H1 (cell line): ENCODE data around the gene AK2. TPM values are rescaled to one million over a fixed set of nuclear protein-coding genes. Genes with fewer than 3 reads are reported as not detected.

Experiments used
- CTCF ChIA-PET: fragments of 300-600 bp; sonication (Branson Sonifier 250); formaldehyde crosslinking; loops from one replicate; lab custom pipeline; 2021; ENCODE audit not compliant: partially characterized antibody; lab: Charles Lee
- POLR2A ChIA-PET: fragments of 300-600 bp; sonication (Branson Sonifier 250); formaldehyde crosslinking; loops from one replicate; lab custom pipeline; 2021; ENCODE audit warnings: inconsistent platforms; ENCODE audit not compliant: partially characterized antibody; lab: Charles Lee
- DNase-seq, 2 experiments: peaks; one replicate each; pipeline versions ENCODE4 v3.0.0 to v3.0.0-alpha.2; 2010 to 2022; ENCODE audit warnings: low spot score in 2 of 2, low read depth in 1 of 2, mixed read lengths in 1 of 2
- FAIRE-seq: peaks from 2 replicates; lab custom pipeline; 2011; peaks lifted over from hg19 to GRCh38; lab: Jason Lieb, UNC
- H2AFZ ChIP-seq: 2 replicates; pipeline ENCODE4 v1.8.1; 2012; ENCODE audit warnings: low read length, inconsistent platforms
- H2AK5ac ChIP-seq: 2 replicates; pipeline ENCODE4 v1.6.1; 2013; ENCODE audit warnings: low read depth, low read length
- H2BK120ac ChIP-seq: replicated peaks from 2 replicates; pipeline ENCODE3; 2013; ENCODE audit warnings: low read depth, low read length, inconsistent platforms
- H2BK12ac ChIP-seq: 2 replicates; pipeline ENCODE4 v1.6.1; 2013; ENCODE audit warnings: low read depth, low read length
- H2BK15ac ChIP-seq: 2 replicates; pipeline ENCODE4 v1.6.1; 2013; ENCODE audit warnings: low read length
- H2BK20ac ChIP-seq: 2 replicates; pipeline ENCODE4 v1.6.1; 2013; ENCODE audit warnings: low read length
- H2BK5ac ChIP-seq: 2 replicates; pipeline ENCODE4 v1.6.1; 2013; ENCODE audit warnings: low read depth, low read length
- H3K14ac ChIP-seq: 2 replicates; pipeline ENCODE4 v1.6.1; 2013; ENCODE audit warnings: inconsistent platforms; ENCODE audit not compliant: insufficient read length
- H3K18ac ChIP-seq: 2 replicates; pipeline ENCODE4 v1.6.1; 2013; ENCODE audit warnings: low read length; ENCODE audit errors: extremely low read depth
- H3K23ac ChIP-seq: 2 replicates; pipeline ENCODE4 v1.6.1; 2013; ENCODE audit warnings: inconsistent platforms; ENCODE audit not compliant: insufficient read length
- H3K23me2 ChIP-seq: 2 replicates; pipeline ENCODE4 v1.6.1; 2013; ENCODE audit warnings: low read depth, low read length
- H3K27ac ChIP-seq: 2 replicates; pipeline ENCODE4 v1.6.1; 2011; ENCODE audit warnings: low read depth, low read length, inconsistent platforms
- H3K27me3 ChIP-seq, 4 experiments: replicated peaks in 1 of 4; 1 replicate in 1 of 4; 2 replicates in 3 of 4; pipeline versions ENCODE4 v1.6.1 to v1.8.1; 2011 to 2013; ENCODE audit warnings: low read length in 3 of 4, mild to moderate bottlenecking in 3 of 4, inconsistent platforms in 2 of 4, mixed read lengths in 2 of 4, moderate library complexity in 1 of 4; ENCODE audit not compliant: control insufficient read depth in 3 of 4, insufficient read depth in 3 of 4; ENCODE audit errors: extremely low read depth in 1 of 4
- H3K36me3 ChIP-seq, 4 experiments: 2 replicates each; pipeline versions ENCODE4 v1.6.1 to v1.8.1; 2011 to 2013; ENCODE audit warnings: mild to moderate bottlenecking in 4 of 4, low read length in 3 of 4, moderate library complexity in 2 of 4, control low read depth in 1 of 4, inconsistent platforms in 1 of 4; ENCODE audit not compliant: insufficient read depth in 4 of 4, control insufficient read depth in 2 of 4
- H3K4ac ChIP-seq: replicated peaks from 2 replicates; pipeline ENCODE3; 2013; ENCODE audit warnings: low read length, low read depth, mixed read lengths, inconsistent platforms; ENCODE audit not compliant: insufficient read length
- H3K4me1 ChIP-seq, 4 experiments: replicated peaks in 1 of 4; 1 replicate in 1 of 4; 2 replicates in 3 of 4; pipeline versions ENCODE4 v1.6.1 to v1.8.1; 2011 to 2013; ENCODE audit warnings: low read length in 3 of 4, inconsistent platforms in 2 of 4, mixed read lengths in 1 of 4; ENCODE audit not compliant: insufficient read depth in 4 of 4, control insufficient read depth in 3 of 4
- H3K4me2 ChIP-seq, 2 experiments: 2 replicates each; pipeline versions ENCODE4 v1.6.1 to v1.8.1; 2011 to 2013; ENCODE audit warnings: low read depth in 2 of 2, low read length in 2 of 2, control low read depth in 1 of 2, inconsistent platforms in 1 of 2, mild to moderate bottlenecking in 1 of 2; ENCODE audit not compliant: insufficient read depth in 1 of 2
- H3K4me3 ChIP-seq, 4 experiments: fragments of 200-600, 300-600 bp in 1 of 4; sonication (generic), shearing (Covaris generic), sonication (Bioruptor Twin) in 1 of 4; 2 replicates each; pipeline versions ENCODE4 v1.5.1 to v1.8.1; 2011 to 2016; ENCODE audit warnings: low read length in 4 of 4, low read depth in 3 of 4, control low read depth in 2 of 4, inconsistent platforms in 2 of 4, mild to moderate bottlenecking in 2 of 4, mixed read lengths in 1 of 4, moderate library complexity in 1 of 4; ENCODE audit not compliant: insufficient read depth in 2 of 4; ENCODE audit errors: extremely low read depth in 1 of 4
- H3K56ac ChIP-seq: replicated peaks from 2 replicates; pipeline ENCODE3; 2013; ENCODE audit warnings: low read depth, mild to moderate bottlenecking, mixed read lengths, low read length, inconsistent platforms; ENCODE audit not compliant: insufficient read length
- H3K79me1 ChIP-seq: 2 replicates; pipeline ENCODE4 v1.6.1; 2013; ENCODE audit warnings: low read depth, low read length, control low read depth
- H3K79me2 ChIP-seq, 2 experiments: 2 replicates each; pipeline versions ENCODE4 v1.6.1 to v1.8.1; 2012 to 2013; ENCODE audit warnings: low read length in 2 of 2, mild to moderate bottlenecking in 2 of 2, inconsistent platforms in 1 of 2; ENCODE audit not compliant: insufficient read depth in 2 of 2, control insufficient read depth in 1 of 2
- H3K9ac ChIP-seq, 4 experiments: replicated peaks in 1 of 4; 1 replicate in 1 of 4; 2 replicates in 3 of 4; pipeline versions ENCODE4 v1.6.1 to v1.8.1; 2011 to 2013; ENCODE audit warnings: low read depth in 3 of 4, low read length in 3 of 4, control low read depth in 2 of 4, mild to moderate bottlenecking in 2 of 4, moderate library complexity in 2 of 4, inconsistent platforms in 1 of 4; ENCODE audit errors: extremely low read depth in 1 of 4
- H3K9me3 ChIP-seq, 2 experiments: 2 replicates each; pipeline versions ENCODE4 v1.6.1 to v1.8.1; 2012 to 2013; ENCODE audit warnings: mild to moderate bottlenecking in 2 of 2, moderate library complexity in 2 of 2, control low read depth in 1 of 2, inconsistent platforms in 1 of 2, low read depth in 1 of 2, low read length in 1 of 2, mixed read lengths in 1 of 2; ENCODE audit not compliant: insufficient read depth in 2 of 2
- H4K20me1 ChIP-seq, 2 experiments: replicated peaks in 1 of 2; 2 replicates each; pipeline versions ENCODE3 to v1.8.1; 2011 to 2013; ENCODE audit warnings: inconsistent platforms in 2 of 2, low read length in 2 of 2, mild to moderate bottlenecking in 1 of 2; ENCODE audit not compliant: insufficient read depth in 2 of 2, control insufficient read depth in 1 of 2
- H4K5ac ChIP-seq: 2 replicates; pipeline ENCODE4 v1.6.1; 2013; ENCODE audit warnings: low read length, low read depth, mixed read lengths, inconsistent platforms; ENCODE audit not compliant: insufficient read length
- H4K8ac ChIP-seq: 2 replicates; pipeline ENCODE4 v1.8.0; 2013; ENCODE audit warnings: mild to moderate bottlenecking, moderate library complexity, low read length, inconsistent platforms; ENCODE audit not compliant: insufficient read depth; ENCODE audit errors: extremely low read depth
- H4K91ac ChIP-seq: replicated peaks from 2 replicates; pipeline ENCODE3; 2013; ENCODE audit warnings: low read length, mixed read lengths, inconsistent platforms; ENCODE audit not compliant: insufficient read length
- CBX8 ChIP-seq: fragments of 300-800, 300-1000 bp; sonication (generic); IDR thresholded peaks from 2 replicates; pipeline ENCODE4 v1.7.1; 2016; ENCODE audit warnings: low read depth, low read length, borderline replicate concordance
- FOSL1 ChIP-seq: IDR thresholded peaks from 2 replicates; pipeline ENCODE4 v1.6.1; 2011; ENCODE audit warnings: mild to moderate bottlenecking, low read depth, low read length, moderate library complexity; ENCODE audit not compliant: insufficient read depth
- HDAC2 ChIP-seq, 2 experiments: fragments of 300-600 bp in 1 of 2; sonication (generic) in 1 of 2; IDR thresholded peaks; 2 replicates each; pipeline ENCODE4 v1.6.1; 2011 to 2012; ENCODE audit warnings: low read depth in 2 of 2, low read length in 2 of 2, mild to moderate bottlenecking in 2 of 2, moderate library complexity in 2 of 2, borderline replicate concordance in 1 of 2, inconsistent platforms in 1 of 2
- KDM4A ChIP-seq: IDR thresholded peaks from one replicate; pipeline ENCODE4 v1.7.1; 2012; ENCODE audit warnings: low read depth, mild to moderate bottlenecking, moderate library complexity, low read length, inconsistent platforms; ENCODE audit not compliant: severe bottlenecking
- PHF8 ChIP-seq: fragments of 200-600 bp; sonication (generic); conservative IDR thresholded peaks from 2 replicates; pipeline ENCODE4 v1.7.1; 2012; ENCODE audit warnings: low read depth, mild to moderate bottlenecking, inconsistent platforms, low read length, moderate library complexity
- RAD21 ChIP-seq, 2 experiments: IDR thresholded peaks in 1 of 2; conservative IDR thresholded peaks in 1 of 2; 2 replicates each; pipeline ENCODE4 v1.6.1; 2011; ENCODE audit warnings: low read depth in 2 of 2, low read length in 2 of 2, improper control_type of control experiment in 1 of 2, inconsistent platforms in 1 of 2, mild to moderate bottlenecking in 1 of 2, moderate library complexity in 1 of 2
- RFX5 ChIP-seq: IDR thresholded peaks from 2 replicates; pipeline ENCODE4 v1.6.1; 2011; ENCODE audit warnings: low read depth, low read length, improper control_type of control experiment, borderline replicate concordance
- SIRT6 ChIP-seq: IDR thresholded peaks from one replicate; pipeline ENCODE4 v1.7.1; 2012; ENCODE audit warnings: low read length, inconsistent platforms
- SIX5 ChIP-seq: IDR thresholded peaks from 2 replicates; pipeline ENCODE4 v1.6.1; 2011; ENCODE audit warnings: mild to moderate bottlenecking, low read depth, low read length
- TCF12 ChIP-seq: IDR thresholded peaks from 2 replicates; pipeline ENCODE4 v1.6.1; 2011; ENCODE audit warnings: low read depth, mild to moderate bottlenecking, low read length
- YY1 ChIP-seq: IDR thresholded peaks from 2 replicates; pipeline ENCODE4 v1.6.1; 2011; ENCODE audit warnings: low read depth, mild to moderate bottlenecking, low read length
- WGBS, 2 experiments: shearing (Covaris generic) in 1 of 2; methylation state at CpG; one replicate each; pipeline versions ENCODE4 v1.1.6 to v1.1.7; 2013 to 2015; ENCODE audit warnings: low lambda C conversion rate in 2 of 2, mixed read lengths in 2 of 2, inconsistent platforms in 1 of 2, low coverage in 1 of 2, missing lambda C conversion rate in 1 of 2; ENCODE audit not compliant: insufficient replicate concordance in 2 of 2, insufficient coverage in 1 of 2, insufficient read length in 1 of 2; ENCODE audit errors: extremely low coverage in 1 of 2, missing lambda C conversion rate in 1 of 2; 5-methylcytosine and 5-hydroxymethylcytosine counted together
- polyA plus RNA-seq, 7 experiments: library from polyadenylated mRNA; depleted of rRNA in 3 of 7; stranded (reverse) in 5 of 7; unstranded in 2 of 7; fragments of >200 nt in 5 of 7; fragments of 200-250 nt in 2 of 7; gene quantifications; 1 replicate in 5 of 7; 2 replicates in 1 of 7; 4 replicates in 1 of 7; pipeline versions ENCODE4 v1.2.1 to v1.2.3, GENCODE V29; 2011 to 2013; ENCODE audit warnings: missing spikeins in 2 of 7, mixed read lengths in 2 of 7
- total RNA-seq: library from RNA; stranded (reverse); fragmentation: NEBNext Ultra II Directional; extraction: Animal tissue kit (Norgen Biotek cat#: 25700); gene quantifications from 2 replicates; pipeline ENCODE4 v1.2.1, GENCODE V29; 2021
- TF ChIP-seq, protein P1 (sequence below): IDR thresholded peaks from 2 replicates; pipeline ENCODE4 v1.6.1; 2012; ENCODE audit warnings: low read length, inconsistent platforms

Gene AK2
- total and polyA plus RNA-seq, 2 of the 8 experiments (the other 6 are each of a cell fraction or from before 2014, with no cell fraction given), result 92.3 to 137 TPM

DNA sequence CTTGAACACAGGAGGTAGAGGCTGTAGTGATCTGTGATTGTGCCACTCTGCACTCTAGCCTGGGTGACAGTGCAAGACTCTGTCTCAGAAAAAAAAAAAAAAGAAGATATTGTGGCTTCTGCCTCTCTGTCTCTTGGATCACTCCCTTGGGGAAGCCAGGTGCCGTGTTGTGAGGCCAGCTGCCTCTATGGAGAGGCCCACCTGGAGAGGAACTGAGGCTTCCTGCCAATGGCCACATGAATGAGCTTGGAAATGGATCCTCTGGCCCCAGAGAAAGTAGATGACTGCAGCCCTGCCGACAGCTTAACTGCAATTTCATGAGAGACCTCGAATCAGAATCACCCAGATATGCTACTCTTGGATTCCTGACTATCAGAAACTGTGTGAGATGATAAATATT is 19.7 kb upstream of the AK2 start:
- no peaks in the 10 kb centered on the region for H3K4me1 ChIP-seq
- CTCF ChIA-PET, result interaction anchor here (0.6 to 5.6 kb wide), 26 partner anchors 9 to 496 kb away, joined by 3 to 73 read pairs (median 5); partner anchors contain the start of gene AZIN2
- no peak for FAIRE-seq
- no peak overlapping the region for H3K27ac ChIP-seq
- H4K91ac ChIP-seq, result no peak overlapping the region
- no peak overlapping the region for H2BK120ac ChIP-seq
- H3K9me3 ChIP-seq, result 0 out of 4 replicates have a peak, but pooled peaks cover 0 to 3% of the 10 kb centered on the region in 2 experiments
- H3K27me3 ChIP-seq, result no peaks in the 10 kb centered on the region; a peak in 1 of 7 replicates
- no peak overlapping the region for H2AFZ ChIP-seq
- no peak overlapping the region for H3K4me2 ChIP-seq
- H3K79me2 ChIP-seq, result no peaks in the 10 kb centered on the region
- no peak overlapping the region for H3K18ac ChIP-seq
- no peaks in the 10 kb centered on the region for H3K36me3 ChIP-seq
- H2BK5ac ChIP-seq, result no peak overlapping the region
- no peak overlapping the region for H2AK5ac ChIP-seq
- POLR2A ChIA-PET, result interaction anchor here (0.6 to 0.7 kb wide), 2 partner anchors 132 to 207 kb away, joined by 3 to 4 read pairs; no protein-coding TSS in a partner anchor
- H3K79me1 ChIP-seq, result no peaks in the 10 kb centered on the region
- H4K8ac ChIP-seq, result no peak overlapping the region
- no peak overlapping the region for H3K4ac ChIP-seq
- H3K56ac ChIP-seq, result no peak overlapping the region
- no peak overlapping the region for H2BK20ac ChIP-seq
- H2BK15ac ChIP-seq, result no peak overlapping the region
- DNase-seq, result no peak
- no peak overlapping the region for H2BK12ac ChIP-seq
- no peak overlapping the region for H3K23ac ChIP-seq
- H3K4me3 ChIP-seq, result no peak overlapping the region
- H4K5ac ChIP-seq, result no peak overlapping the region
- no peaks in the 10 kb centered on the region for H3K23me2 ChIP-seq
- H3K9ac ChIP-seq, result no peak overlapping the region
- no peaks in the 10 kb centered on the region for H4K20me1 ChIP-seq
- 89% methylated on average over 3 of the region's 3 CpGs; no CpG with 5 or more reads in 1 of the 2 experiments for WGBS, 2 experiments
- H3K14ac ChIP-seq, result no peak overlapping the region
- TF ChIP-seq CBX8, result no peak
- no peak for TF ChIP-seq SIRT6
- TF ChIP-seq SIX5, result no peak
- no peak for TF ChIP-seq RFX5
- no peak for TF ChIP-seq KDM4A
- no peak for TF ChIP-seq FOSL1
- no peak for TF ChIP-seq TCF12
- no peak for TF ChIP-seq RAD21 (IDR thresholded peaks at IDR 0.05 in 1 of 2, conservative IDR thresholded peaks at IDR 0.05 in 1 of 2; ENCODE audit: low read depth in 2 of 2, low read length in 2 of 2)
- no peak for TF ChIP-seq HDAC2 (IDR thresholded peaks at IDR 0.05; ENCODE audit: borderline replicate concordance in 1 of 2, low read depth in 2 of 2, low read length in 2 of 2)
- TF ChIP-seq YY1, result no peak
- no peak for TF ChIP-seq PHF8
- TF ChIP-seq, protein P1, sequence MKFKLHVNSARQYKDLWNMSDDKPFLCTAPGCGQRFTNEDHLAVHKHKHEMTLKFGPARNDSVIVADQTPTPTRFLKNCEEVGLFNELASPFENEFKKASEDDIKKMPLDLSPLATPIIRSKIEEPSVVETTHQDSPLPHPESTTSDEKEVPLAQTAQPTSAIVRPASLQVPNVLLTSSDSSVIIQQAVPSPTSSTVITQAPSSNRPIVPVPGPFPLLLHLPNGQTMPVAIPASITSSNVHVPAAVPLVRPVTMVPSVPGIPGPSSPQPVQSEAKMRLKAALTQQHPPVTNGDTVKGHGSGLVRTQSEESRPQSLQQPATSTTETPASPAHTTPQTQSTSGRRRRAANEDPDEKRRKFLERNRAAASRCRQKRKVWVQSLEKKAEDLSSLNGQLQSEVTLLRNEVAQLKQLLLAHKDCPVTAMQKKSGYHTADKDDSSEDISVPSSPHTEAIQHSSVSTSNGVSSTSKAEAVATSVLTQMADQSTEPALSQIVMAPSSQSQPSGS, result no peak
